A673 (cell line): ENCODE data around the gene PLD1. TPM values are rescaled to one million over a fixed set of nuclear protein-coding genes. Genes with fewer than 3 reads are reported as not detected.

ENCODE experiments used
- BruUV-seq: library from RNA; stranded (reverse); fragments of 400-500 nt; replicated peaks from 2 replicates; lab custom pipeline; 2021; lab: Mats Ljungman, UMichigan
- CTCF ChIA-PET: fragments of 300-600 bp; sonication (Branson Sonifier 250); formaldehyde crosslinking; loops from one replicate; lab custom pipeline; 2022; ENCODE audit warnings: antibody characterized with exemption; lab: Charles Lee
- POLR2A ChIA-PET: fragments of 300-600 bp; sonication (Branson Sonifier 250); formaldehyde crosslinking; loops from one replicate; lab custom pipeline; 2022; ENCODE audit warnings: antibody characterized with exemption; ENCODE audit not compliant: low non-redundant PET; lab: Charles Lee
- DNase-seq: peaks from one replicate; pipeline ENCODE4 v3.0.0-alpha.2; 2015; ENCODE audit warnings: low spot score
- H3K27ac ChIP-seq: fragments of 200-600 bp; sonication (generic); 2 replicates; pipeline ENCODE4 v1.5.1; 2016; ENCODE audit warnings: mixed run types, low read depth, mild to moderate bottlenecking, mixed read lengths, antibody characterized with exemption, low read length; ENCODE audit not compliant: poor library complexity, severe bottlenecking
- H3K27me3 ChIP-seq: fragments of 200-600 bp; sonication (generic); replicated peaks from 2 replicates; pipeline ENCODE4 v1.6.1; 2017; ENCODE audit warnings: mixed run types, low read depth, mild to moderate bottlenecking, mixed read lengths, antibody characterized with exemption, low read length; ENCODE audit not compliant: insufficient read depth, poor library complexity
- H3K36me3 ChIP-seq: fragments of 200-600 bp; sonication (generic); 2 replicates; pipeline ENCODE4 v1.6.1; 2016; ENCODE audit warnings: mixed run types, mild to moderate bottlenecking, mixed read lengths, antibody characterized with exemption, low read length; ENCODE audit not compliant: insufficient read depth, poor library complexity, severe bottlenecking
- H3K4me1 ChIP-seq: fragments of 200-600 bp; sonication (generic); 2 replicates; pipeline ENCODE4 v1.6.1; 2017; ENCODE audit warnings: mixed run types, mild to moderate bottlenecking, mixed read lengths, antibody characterized with exemption, low read length; ENCODE audit not compliant: insufficient read depth, poor library complexity, severe bottlenecking
- H3K4me3 ChIP-seq: fragments of 200-600 bp; sonication (generic); 2 replicates; pipeline ENCODE4 v1.5.1; 2016; ENCODE audit warnings: low read depth, mixed run types, mild to moderate bottlenecking, mixed read lengths, low read length; ENCODE audit not compliant: poor library complexity, severe bottlenecking
- H3K9me3 ChIP-seq: fragments of 200-600 bp; sonication (generic); 2 replicates; pipeline ENCODE4 v1.6.1; 2016; ENCODE audit warnings: mixed run types, low read depth, mild to moderate bottlenecking, mixed read lengths, antibody characterized with exemption, low read length; ENCODE audit not compliant: poor library complexity, severe bottlenecking
- EZH2 ChIP-seq: fragments of 200-600 bp; sonication (generic); IDR thresholded peaks from 2 replicates; pipeline ENCODE4 v1.6.1; 2017; ENCODE audit warnings: borderline replicate concordance, low read depth, mild to moderate bottlenecking, mixed read lengths, antibody characterized with exemption, low read length; ENCODE audit not compliant: poor library complexity, severe bottlenecking
- intact Hi-C: fragments of 100-400 bp; cut with micrococcal nuclease; formaldehyde crosslinking; loops from one replicate; pipeline ENCODE4 v1.10.0; 2022; ENCODE audit not compliant: unreplicated experiment
- total RNA-seq: library from RNA; stranded (reverse); gene quantifications from 2 replicates; pipeline ENCODE4 v1.2.3, GENCODE V29; 2021
- TF ChIP-seq, protein P1 (sequence below): fragments of 300-800, 200-600 bp; sonication (generic); conservative IDR thresholded peaks from 2 replicates; pipeline ENCODE4 v1.5.1; 2017; ENCODE audit warnings: low read depth, mild to moderate bottlenecking, antibody characterized with exemption, low read length, moderate library complexity, mixed read lengths

PLD1 gene
- total RNA-seq, 1 experiment from 2014 or later, result 3.2 TPM

DNA sequence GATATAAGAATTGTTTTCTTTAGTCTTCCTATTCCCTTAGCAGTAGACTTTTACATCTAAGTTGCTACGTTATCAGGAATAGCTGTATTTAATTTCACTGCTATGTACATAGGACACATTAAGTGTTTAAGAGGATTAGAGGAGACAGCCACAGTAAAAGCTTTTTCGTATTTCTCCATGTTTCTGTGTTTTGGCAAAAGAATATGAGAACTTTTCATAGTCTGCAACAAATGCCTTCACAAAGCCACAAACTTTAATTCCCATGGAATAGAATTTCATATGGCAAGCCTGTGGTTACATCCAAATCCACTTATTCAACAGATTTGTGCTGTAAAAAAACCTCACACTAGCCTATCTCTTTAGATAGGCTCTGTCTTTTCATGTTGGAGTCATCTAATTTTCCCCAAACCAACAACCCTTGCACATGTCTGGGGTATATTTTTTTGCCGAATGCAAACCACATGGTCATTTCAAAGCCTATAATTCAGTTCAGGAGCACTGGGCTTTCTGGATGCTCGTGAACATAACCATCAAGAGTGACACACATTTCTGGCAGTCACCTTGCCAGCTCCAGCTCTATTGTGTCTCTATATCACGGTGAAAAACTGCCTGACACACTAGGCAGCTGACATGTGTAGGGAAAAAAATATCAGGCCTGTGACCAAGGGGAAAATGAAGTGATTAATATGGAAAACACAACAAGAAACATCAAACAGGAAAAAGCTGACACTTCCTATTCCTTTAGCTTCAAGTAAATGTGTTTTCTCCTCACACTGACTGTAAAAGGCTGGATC lies 19.2 kb downstream of the PLD1 start:
- Histone ChIP-seq H3K4me1 (peaks cover 36% of the 10 kb centered on the region), H3K27ac (peak overlapping the region; percentile 37), H3K36me3 (no peaks in the 10 kb centered on the region), H3K9me3 (no peaks in the 10 kb centered on the region), H3K27me3 (no peaks in the 10 kb centered on the region), H3K4me3 (no peak overlapping the region)
- intact Hi-C loops, result no loop called here
- POLR2A ChIA-PET, result no interaction called here
- CTCF ChIA-PET, result no interaction called here
- no TSS peak for BruUV-seq
- no peak for DNase-seq
- TF ChIP-seq EZH2, result no peak
- TF ChIP-seq, protein P1, sequence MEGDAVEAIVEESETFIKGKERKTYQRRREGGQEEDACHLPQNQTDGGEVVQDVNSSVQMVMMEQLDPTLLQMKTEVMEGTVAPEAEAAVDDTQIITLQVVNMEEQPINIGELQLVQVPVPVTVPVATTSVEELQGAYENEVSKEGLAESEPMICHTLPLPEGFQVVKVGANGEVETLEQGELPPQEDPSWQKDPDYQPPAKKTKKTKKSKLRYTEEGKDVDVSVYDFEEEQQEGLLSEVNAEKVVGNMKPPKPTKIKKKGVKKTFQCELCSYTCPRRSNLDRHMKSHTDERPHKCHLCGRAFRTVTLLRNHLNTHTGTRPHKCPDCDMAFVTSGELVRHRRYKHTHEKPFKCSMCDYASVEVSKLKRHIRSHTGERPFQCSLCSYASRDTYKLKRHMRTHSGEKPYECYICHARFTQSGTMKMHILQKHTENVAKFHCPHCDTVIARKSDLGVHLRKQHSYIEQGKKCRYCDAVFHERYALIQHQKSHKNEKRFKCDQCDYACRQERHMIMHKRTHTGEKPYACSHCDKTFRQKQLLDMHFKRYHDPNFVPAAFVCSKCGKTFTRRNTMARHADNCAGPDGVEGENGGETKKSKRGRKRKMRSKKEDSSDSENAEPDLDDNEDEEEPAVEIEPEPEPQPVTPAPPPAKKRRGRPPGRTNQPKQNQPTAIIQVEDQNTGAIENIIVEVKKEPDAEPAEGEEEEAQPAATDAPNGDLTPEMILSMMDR, result no peak

DNA sequence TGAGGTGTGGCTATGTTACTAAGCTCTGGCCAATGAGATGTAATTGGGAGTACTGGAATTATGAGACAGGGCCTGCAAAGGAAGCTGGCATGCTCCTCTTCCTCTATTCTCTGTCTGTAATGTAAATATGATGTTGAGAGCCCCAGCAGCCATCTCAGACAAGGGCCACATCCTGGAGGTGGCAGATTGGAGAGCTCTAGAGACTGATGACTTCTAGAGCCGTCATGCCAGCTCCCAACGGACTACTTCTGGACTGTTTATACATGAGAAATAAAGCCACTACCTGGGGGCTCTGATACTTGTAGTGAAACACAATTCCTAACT lies 19.7 kb downstream of the PLD1 start:
- BruUV-seq, result no TSS peak
- H3K4me3 ChIP-seq, result no peak overlapping the region
- DNase-seq, result no peak
- peaks cover 36% of the 10 kb centered on the region for H3K4me1 ChIP-seq
- peak overlapping the region; percentile 37 for H3K27ac ChIP-seq
- H3K27me3 ChIP-seq, result no peaks in the 10 kb centered on the region
- ChIA-PET POLR2A (no interaction called here), CTCF (no interaction called here)
- intact Hi-C loops, result no loop called here
- no peaks in the 10 kb centered on the region for H3K36me3 ChIP-seq
- no peaks in the 10 kb centered on the region for H3K9me3 ChIP-seq
- no peak for TF ChIP-seq EZH2
- TF ChIP-seq, protein P1, result no peak

DNA sequence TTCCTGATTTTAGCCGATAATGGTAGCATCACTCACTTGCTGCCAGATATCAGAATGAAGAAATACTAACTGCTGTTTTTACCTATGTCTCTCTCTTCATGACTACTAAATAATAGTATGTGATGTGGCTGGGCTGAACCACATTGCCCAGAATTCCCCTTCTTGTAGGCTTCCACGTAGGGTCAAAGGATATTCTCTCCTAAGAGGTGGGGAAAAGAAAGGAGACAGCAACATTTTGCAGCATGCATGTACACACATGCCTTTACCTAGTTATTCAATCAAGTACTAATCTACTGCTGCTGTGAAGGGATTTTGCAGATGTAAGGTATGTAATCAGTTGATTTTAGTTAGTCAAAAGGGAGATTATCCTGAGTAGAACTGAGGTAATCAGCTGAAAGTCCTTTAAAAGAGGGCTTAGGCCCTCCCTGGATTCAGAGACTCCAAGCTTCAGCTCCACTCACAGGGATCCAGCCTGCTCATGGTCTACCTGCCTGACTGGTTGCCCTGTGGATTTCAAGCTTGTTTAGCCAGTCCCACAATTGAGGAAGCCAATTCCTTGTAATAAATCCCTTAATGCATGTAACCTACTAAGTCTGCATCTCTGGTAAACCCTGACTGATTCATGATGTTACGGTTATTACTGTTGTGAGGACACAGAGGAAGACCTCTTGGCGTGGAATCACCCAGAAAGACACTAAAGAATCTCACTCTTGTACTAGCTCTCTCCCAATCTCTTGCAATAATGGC lies 20.4 kb downstream of the PLD1 start:
- no peak overlapping the region for H3K27ac ChIP-seq
- BruUV-seq, result no TSS peak
- POLR2A ChIA-PET, result no interaction called here
- no peak overlapping the region for H3K4me3 ChIP-seq
- TF ChIP-seq EZH2, result no peak
- TF ChIP-seq, protein P1, result no peak
- DNase-seq, result peak; percentile 36
- H3K36me3 ChIP-seq, result no peaks in the 10 kb centered on the region
- H3K9me3 ChIP-seq, result no peaks in the 10 kb centered on the region
- no peaks in the 10 kb centered on the region for H3K27me3 ChIP-seq
- H3K4me1 ChIP-seq, result peaks cover 36% of the 10 kb centered on the region
- CTCF ChIA-PET, result no interaction called here
- intact Hi-C loops, result no loop called here
